Left ventricle myocardium inferior (tissue), 1 donor: ENCODE results near the gene DIAPH2. TPM values are rescaled to one million over a fixed set of nuclear protein-coding genes. Genes with fewer than 3 reads are reported as not detected.
"Not testable (repeated sequence)": the region's sequence is repeated elsewhere in the genome, so short reads cannot be mapped to it uniquely, and the experiment has no call there.

Source experiments
- DNase-seq: peaks from one replicate; pipeline ENCODE4 v3.0.0-alpha.2; 2020
- H3K27ac ChIP-seq: fragments of 200-600 bp; replicated peaks from 2 replicates; pipeline ENCODE4 v1.8.0; 2021
- H3K27me3 ChIP-seq: fragments of 200-600 bp; 2 replicates; pipeline ENCODE4 v1.8.0; 2021; ENCODE audit warnings: low read depth
- H3K36me3 ChIP-seq: fragments of 200-600 bp; 2 replicates; pipeline ENCODE4 v1.8.0; 2021
- H3K4me1 ChIP-seq: fragments of 200-600 bp; 2 replicates; pipeline ENCODE4 v1.8.0; 2021
- H3K4me3 ChIP-seq: fragments of 200-600 bp; 2 replicates; pipeline ENCODE4 v1.8.0; 2021; ENCODE audit warnings: mild to moderate bottlenecking, moderate library complexity
- H3K9me3 ChIP-seq: fragments of 200-600 bp; replicated peaks from 2 replicates; pipeline ENCODE4 v1.8.0; 2021
- CTCF ChIP-seq: fragments of 200-600 bp; IDR thresholded peaks from 2 replicates; pipeline ENCODE4 v1.8.0; 2021; ENCODE audit warnings: antibody characterized with exemption, mild to moderate bottlenecking, borderline replicate concordance
- intact Hi-C: fragments of 100-400 bp; cut with micrococcal nuclease; formaldehyde crosslinking; loops from one replicate; pipeline ENCODE4 v1.11.0; 2022
- total RNA-seq: library from RNA; stranded (reverse); fragmentation: NEBNext Ultra II Directional; extraction: Animal tissue kit (Norgen Biotek cat#: 25700); gene quantifications from one replicate; pipeline ENCODE4 v1.2.1, GENCODE V29; 2021
- donor health status: DM: no; HTN: yes; CAD: no; lungs with severe emphysema.

Gene DIAPH2
- total RNA-seq, 1 donor from 2014 or later = 9.3 TPM

DNA sequence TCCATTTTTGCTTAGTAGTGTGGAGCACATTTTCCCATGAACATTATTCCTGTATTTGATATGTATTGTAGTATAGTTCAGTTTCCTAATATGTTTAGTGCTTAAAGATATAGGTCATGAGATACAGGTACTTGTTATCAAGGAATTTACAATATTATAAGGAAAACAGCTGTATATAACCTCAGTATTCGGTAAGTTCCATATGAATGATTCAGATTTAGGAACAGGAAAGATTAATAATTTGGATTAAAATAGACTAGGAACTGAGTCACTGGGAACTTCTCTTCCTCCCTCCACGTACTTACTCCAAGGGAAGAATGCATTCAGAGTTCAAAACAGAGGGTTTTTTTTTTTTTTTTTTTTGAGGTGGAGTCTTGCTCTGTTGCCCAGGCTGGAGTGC lies 20.0 kb downstream of the DIAPH2 start:
- Histone ChIP-seq H3K4me1 (peaks cover 16% of the 10 kb centered on the region), H3K4me3 (no peak overlapping the region), H3K27me3 (no peaks in the 10 kb centered on the region), H3K27ac (peak overlapping the region; percentile 40), H3K36me3 (no peaks in the 10 kb centered on the region), H3K9me3 (no peaks in the 10 kb centered on the region)
- TF ChIP-seq CTCF = no peak
- intact Hi-C loops = no loop called here
- DNase-seq = no peak

DNA sequence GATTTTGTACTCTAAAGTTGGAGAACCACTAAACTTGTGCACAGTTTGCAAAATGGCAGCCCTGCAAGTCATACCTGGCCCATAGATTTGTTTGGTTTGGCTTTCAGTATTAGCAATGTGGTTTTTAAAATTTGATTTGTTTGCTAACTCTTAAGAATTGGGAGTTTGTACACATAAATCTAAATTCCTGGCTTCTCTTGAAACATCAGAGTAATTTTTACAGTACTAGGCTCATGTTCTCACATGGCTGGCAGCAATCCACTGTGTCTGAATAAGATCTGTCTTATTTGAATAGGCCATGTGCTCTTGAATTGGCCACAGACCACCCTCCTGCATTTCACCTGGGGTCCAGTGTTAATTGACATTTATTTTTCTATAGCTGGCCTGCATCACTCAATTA lies 21.3 kb downstream of the DIAPH2 start:
- intact Hi-C loops = no loop called here
- Histone ChIP-seq H3K36me3 (no peaks in the 10 kb centered on the region), H3K27me3 (no peaks in the 10 kb centered on the region), H3K9me3 (no peaks in the 10 kb centered on the region), H3K27ac (no peak overlapping the region), H3K4me3 (no peak overlapping the region), H3K4me1 (peaks cover 16% of the 10 kb centered on the region)
- DNase-seq = no peak
- TF ChIP-seq CTCF = no peak

DNA sequence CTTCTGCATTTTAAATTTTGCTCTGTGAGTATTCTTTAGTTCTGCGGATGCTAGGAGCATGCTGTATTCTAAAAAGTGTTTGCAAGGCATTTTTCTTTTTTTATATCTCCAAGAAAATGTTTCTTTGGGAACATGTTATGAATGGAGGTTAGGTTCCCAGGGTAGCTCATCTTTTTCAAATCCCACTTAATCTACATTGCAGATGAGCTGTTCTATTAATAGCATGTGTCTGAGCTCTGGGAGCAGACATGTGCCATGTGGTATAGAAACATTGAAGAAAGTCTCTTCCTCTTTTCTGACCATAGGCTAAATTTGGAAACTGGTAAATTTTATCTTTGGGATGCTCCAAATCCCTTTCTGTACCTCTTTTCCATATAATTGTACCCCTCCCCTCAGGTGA lies 23.2 kb downstream of the DIAPH2 start:
- Histone ChIP-seq H3K4me1 (peaks cover 16% of the 10 kb centered on the region), H3K4me3 (no peak overlapping the region), H3K36me3 (no peaks in the 10 kb centered on the region), H3K9me3 (no peaks in the 10 kb centered on the region), H3K27ac (peak overlapping the region; percentile 30), H3K27me3 (no peaks in the 10 kb centered on the region)
- DNase-seq = no peak
- intact Hi-C loops = no loop called here
- TF ChIP-seq CTCF = no peak

- no peak for DNase-seq
- no peak for TF ChIP-seq CTCF
- Histone ChIP-seq H3K36me3 (no peaks in the 10 kb centered on the region), H3K4me1 (peaks cover 5% of the 10 kb centered on the region), H3K9me3 (no peaks in the 10 kb centered on the region), H3K27ac (no peak overlapping the region), H3K4me3 (no peak overlapping the region), H3K27me3 (no peaks in the 10 kb centered on the region)
- intact Hi-C loops = no loop called here
These were observed 25.4 kb downstream of the DIAPH2 start for GRCh38 chrX:96710031-96710430.

DNA sequence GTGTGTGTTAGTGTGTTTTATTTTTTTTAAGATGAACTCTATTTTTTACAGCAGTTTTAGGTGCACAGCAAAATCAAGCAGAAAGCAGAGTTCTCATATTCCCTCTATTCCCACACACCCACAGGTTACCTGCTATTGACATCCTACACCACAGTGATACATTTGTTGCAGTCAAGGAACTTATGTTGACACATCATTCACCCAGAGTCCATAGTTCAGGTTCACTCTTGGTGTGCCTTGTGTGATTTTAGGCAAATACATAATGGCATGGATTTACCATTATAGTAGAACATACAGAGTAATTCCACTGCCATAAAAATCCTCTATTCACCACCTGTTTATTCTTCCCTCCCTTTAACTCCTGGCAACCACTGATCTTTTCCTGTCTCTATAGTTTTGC lies 28.7 kb downstream of the DIAPH2 start:
- Histone ChIP-seq H3K36me3 (no peaks in the 10 kb centered on the region), H3K4me1 (no peaks in the 10 kb centered on the region), H3K4me3 (no peak overlapping the region), H3K27ac (no peak overlapping the region), H3K9me3 (no peaks in the 10 kb centered on the region), H3K27me3 (no peaks in the 10 kb centered on the region)
- DNase-seq = no peak
- TF ChIP-seq CTCF = no peak
- intact Hi-C loops = no loop called here

DNA sequence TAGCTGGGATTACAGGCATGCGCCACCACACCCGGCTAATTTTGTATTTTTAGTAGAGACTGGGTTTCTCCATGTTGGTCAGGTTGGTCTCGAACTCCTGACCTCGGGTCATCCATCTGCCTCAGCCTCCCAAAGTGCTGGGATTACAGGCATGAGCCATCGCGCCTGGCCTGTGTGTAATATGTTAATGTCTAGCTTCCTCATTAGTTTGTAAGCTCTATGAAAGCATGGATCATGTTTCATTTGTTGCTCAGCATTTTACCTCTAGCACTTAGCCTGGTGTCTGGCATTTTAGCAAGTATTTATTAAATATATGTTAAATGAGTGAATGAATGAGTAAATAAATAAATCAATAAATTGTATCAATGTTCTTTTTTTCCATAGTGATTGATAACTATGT lies 29.8 kb downstream of the DIAPH2 start:
- H3K36me3 ChIP-seq, H3K4me1 ChIP-seq, H3K27ac ChIP-seq, H3K9me3 ChIP-seq, H3K4me3 ChIP-seq, intact Hi-C loops, H3K27me3 ChIP-seq, DNase-seq: not testable (repeated sequence)
